NT2/D1 (cell line): ENCODE measurements around the gene BTBD1.

Experiments used
- SUZ12 ChIP-seq: IDR thresholded peaks from 2 replicates; pipeline ENCODE4 v1.6.1; 2011; ENCODE audit not compliant: insufficient read length, insufficient read depth; ENCODE audit errors: extremely low read depth
- YY1 ChIP-seq: IDR thresholded peaks from 2 replicates; pipeline ENCODE4 v1.6.1; 2011; ENCODE audit not compliant: insufficient read length, insufficient read depth
- ZNF274 ChIP-seq: IDR thresholded peaks from 2 replicates; pipeline ENCODE4 v1.6.1; 2011; ENCODE audit warnings: mild to moderate bottlenecking, low read depth, low read length

DNA sequence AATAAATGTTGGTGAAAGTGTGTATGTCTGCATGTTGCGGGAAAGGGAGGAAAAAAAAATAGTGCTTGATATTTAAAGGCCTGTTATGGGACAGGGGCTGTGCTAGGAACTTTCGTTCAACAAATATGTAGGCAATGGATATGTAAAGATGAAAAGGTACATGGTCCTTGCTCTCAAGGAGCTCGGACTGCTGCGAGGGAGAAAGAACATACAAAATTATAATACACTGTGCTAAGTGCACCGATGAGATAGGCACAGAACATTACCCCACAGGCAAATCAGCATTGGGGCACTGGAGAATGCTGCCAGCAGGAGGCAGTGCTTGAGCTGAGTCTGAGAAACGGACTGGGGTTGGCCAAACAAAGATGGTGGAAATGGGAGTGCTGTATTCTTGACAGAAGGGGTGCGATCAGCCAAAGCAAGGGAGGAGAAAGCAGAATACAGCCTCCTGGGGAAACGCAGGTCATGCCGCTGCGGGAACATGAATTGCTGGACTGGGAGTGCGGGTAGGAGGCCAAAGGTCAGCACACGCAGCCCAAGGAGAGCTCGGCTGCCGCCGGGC lies 56.3 kb downstream of the BTBD1 start:
- TF ChIP-seq YY1 (peak; percentile 43), SUZ12 (no peak), ZNF274 (no peak)
